BLaER1 (cell line): ENCODE data around the gene CXCL6.

Experiments used
- H3K27ac ChIP-seq: shearing (Covaris generic); formaldehyde crosslinking; 2 replicates; pipeline ENCODE4 v1.8.1; 2022
- H3K27me3 ChIP-seq: shearing (Covaris generic); formaldehyde crosslinking; 2 replicates; pipeline ENCODE4 v1.8.1; 2022
- H3K36me3 ChIP-seq: shearing (Covaris generic); formaldehyde crosslinking; 2 replicates; pipeline ENCODE4 v1.8.1; 2022
- H3K4me1 ChIP-seq: shearing (Covaris generic); formaldehyde crosslinking; 2 replicates; pipeline ENCODE4 v1.8.1; 2022
- H3K4me2 ChIP-seq: shearing (Covaris generic); formaldehyde crosslinking; 2 replicates; pipeline ENCODE4 v1.8.1; 2022
- H3K4me3 ChIP-seq: shearing (Covaris generic); formaldehyde crosslinking; 2 replicates; pipeline ENCODE4 v1.8.1; 2022
- H3K9ac ChIP-seq: shearing (Covaris generic); formaldehyde crosslinking; 2 replicates; pipeline ENCODE4 v1.8.1; 2022
- H3K9me3 ChIP-seq: shearing (Covaris generic); formaldehyde crosslinking; 2 replicates; pipeline ENCODE4 v1.8.1; 2022
- H4K20me1 ChIP-seq: shearing (Covaris generic); formaldehyde crosslinking; 2 replicates; pipeline ENCODE4 v1.8.1; 2022
- Cebpa-rat ChIP-seq: shearing (Covaris generic); IDR thresholded peaks from 2 replicates; pipeline ENCODE4 v1.8.1; 2022

The CXCL6 gene

GRCh38 chr4:73852771-73853170 is 16.3 kb downstream of the CXCL6 start:
- Histone ChIP-seq H3K9ac (no peak overlapping the region), H3K27ac (no peak overlapping the region), H3K36me3 (no peaks in the 10 kb centered on the region), H4K20me1 (no peaks in the 10 kb centered on the region), H3K4me1 (no peaks in the 10 kb centered on the region), H3K27me3 (no peaks in the 10 kb centered on the region), H3K4me3 (no peak overlapping the region), H3K9me3 (no peaks in the 10 kb centered on the region), H3K4me2 (no peak overlapping the region)
- no peak for TF ChIP-seq Cebpa-rat

DNA sequence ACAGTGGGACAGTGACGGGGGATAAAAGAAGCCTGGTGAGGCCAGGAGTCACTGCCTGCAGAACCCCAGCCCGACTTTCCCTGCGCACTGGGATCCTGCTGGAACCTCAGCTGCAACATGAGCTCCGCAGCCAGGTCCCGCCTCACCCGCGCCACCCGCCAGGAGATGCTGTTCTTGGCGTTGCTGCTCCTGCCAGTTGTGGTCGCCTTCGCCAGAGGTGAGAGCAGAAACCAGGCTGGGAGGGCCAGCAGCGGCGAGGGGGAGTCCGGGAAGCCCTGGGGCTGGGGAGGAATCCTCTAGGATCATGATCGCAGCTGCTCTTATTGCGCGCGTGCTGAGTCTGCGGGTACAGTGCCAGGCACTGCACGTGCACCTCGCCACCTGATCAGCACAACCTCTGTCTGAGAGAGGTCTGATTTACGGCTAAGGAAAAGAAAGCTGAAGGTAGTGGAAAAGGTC is 16.8 kb downstream of the CXCL6 start, which contains the start of gene PF4V1:
Gene PF4V1, plus strand, starts transcription at position 51 of the 459 bp plus-strand sequence. Its CDS starts 67 bp downstream, at position 118.
- H3K4me3 ChIP-seq, result no peak within 1 kb of the TSS
- H3K27me3 ChIP-seq, result no peaks in the 10 kb centered on the region
- H3K4me1 ChIP-seq, result no peaks in the 10 kb centered on the region
- no peak within 1 kb of the TSS for H3K27ac ChIP-seq
- no peaks in the 10 kb centered on the region for H4K20me1 ChIP-seq
- no peak within 1 kb of the TSS for H3K9ac ChIP-seq
- H3K9me3 ChIP-seq, result no peaks in the 10 kb centered on the region
- no peak for TF ChIP-seq Cebpa-rat
- H3K36me3 ChIP-seq, result no peaks in the 10 kb centered on the region
- no peak within 1 kb of the TSS for H3K4me2 ChIP-seq

DNA sequence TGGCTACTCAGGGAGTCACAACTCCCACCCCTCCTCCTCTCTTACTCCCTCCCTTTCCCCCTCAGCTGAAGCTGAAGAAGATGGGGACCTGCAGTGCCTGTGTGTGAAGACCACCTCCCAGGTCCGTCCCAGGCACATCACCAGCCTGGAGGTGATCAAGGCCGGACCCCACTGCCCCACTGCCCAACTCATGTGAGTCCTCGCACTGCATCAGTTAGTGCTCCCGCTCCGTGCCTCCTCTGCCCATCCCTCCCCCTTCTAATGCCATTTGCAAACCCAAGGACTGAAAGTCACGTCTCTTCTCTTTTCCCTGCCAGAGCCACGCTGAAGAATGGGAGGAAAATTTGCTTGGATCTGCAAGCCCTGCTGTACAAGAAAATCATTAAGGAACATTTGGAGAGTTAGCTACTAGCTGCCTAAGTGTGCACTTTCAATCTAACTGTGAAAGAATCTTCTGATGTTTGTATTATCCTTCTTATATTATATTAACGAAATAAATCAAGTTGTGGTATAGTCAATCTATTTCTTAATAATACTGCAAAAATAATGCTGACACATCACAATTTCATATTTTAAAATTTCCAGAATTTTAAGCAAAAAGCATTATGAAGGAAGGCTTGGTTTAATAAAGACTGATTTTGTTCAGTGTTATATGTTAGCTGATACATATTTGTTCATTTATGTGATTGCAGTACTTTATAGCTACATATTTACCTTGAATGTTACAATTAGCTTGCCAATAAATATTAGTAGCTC is 17.4 kb downstream of the CXCL6 start:
- Histone ChIP-seq H3K36me3 (no peaks in the 10 kb centered on the region), H3K4me1 (no peaks in the 10 kb centered on the region), H3K4me2 (no peak overlapping the region), H3K27ac (no peak overlapping the region), H4K20me1 (no peaks in the 10 kb centered on the region), H3K9me3 (no peaks in the 10 kb centered on the region), H3K4me3 (no peak overlapping the region), H3K9ac (no peak overlapping the region), H3K27me3 (no peaks in the 10 kb centered on the region)
- no peak for TF ChIP-seq Cebpa-rat

DNA sequence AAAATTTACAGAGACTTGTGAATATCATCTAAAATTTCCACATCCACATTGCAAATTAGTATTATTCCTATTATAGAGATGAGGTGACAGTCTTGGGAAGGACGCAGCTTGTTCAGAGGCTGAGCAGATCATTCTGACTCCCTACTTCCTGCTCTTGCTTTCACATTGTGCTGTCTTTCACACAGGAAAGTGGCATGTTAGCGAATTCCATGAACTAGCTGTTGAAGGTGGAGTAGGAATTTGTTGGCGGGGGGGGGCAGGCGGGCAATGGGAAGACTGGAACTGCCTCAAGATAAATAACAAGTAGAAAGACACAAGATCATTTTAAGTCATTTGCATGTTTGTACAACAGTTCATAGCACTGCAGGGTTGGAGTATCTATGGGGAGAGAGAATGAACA is 18.9 kb downstream of the CXCL6 start:
- Histone ChIP-seq H3K9me3 (no peaks in the 10 kb centered on the region), H3K27me3 (no peaks in the 10 kb centered on the region), H3K4me2 (no peak overlapping the region), H3K4me1 (no peaks in the 10 kb centered on the region), H3K27ac (no peak overlapping the region), H3K9ac (no peak overlapping the region), H4K20me1 (no peaks in the 10 kb centered on the region), H3K36me3 (no peaks in the 10 kb centered on the region), H3K4me3 (no peak overlapping the region)
- no peak for TF ChIP-seq Cebpa-rat

- H3K4me3 ChIP-seq, result no peak overlapping the region
- TF ChIP-seq Cebpa-rat, result no peak
- H3K9ac ChIP-seq, result no peak overlapping the region
- H3K4me1 ChIP-seq, result no peaks in the 10 kb centered on the region
- H4K20me1 ChIP-seq, result no peaks in the 10 kb centered on the region
- H3K27me3 ChIP-seq, result no peaks in the 10 kb centered on the region
- H3K4me2 ChIP-seq, result no peak overlapping the region
- no peaks in the 10 kb centered on the region for H3K9me3 ChIP-seq
- no peak overlapping the region for H3K27ac ChIP-seq
- no peaks in the 10 kb centered on the region for H3K36me3 ChIP-seq
Measured at GRCh38 chr4:73856518-73856917, 20.0 kb downstream of the CXCL6 start.

DNA sequence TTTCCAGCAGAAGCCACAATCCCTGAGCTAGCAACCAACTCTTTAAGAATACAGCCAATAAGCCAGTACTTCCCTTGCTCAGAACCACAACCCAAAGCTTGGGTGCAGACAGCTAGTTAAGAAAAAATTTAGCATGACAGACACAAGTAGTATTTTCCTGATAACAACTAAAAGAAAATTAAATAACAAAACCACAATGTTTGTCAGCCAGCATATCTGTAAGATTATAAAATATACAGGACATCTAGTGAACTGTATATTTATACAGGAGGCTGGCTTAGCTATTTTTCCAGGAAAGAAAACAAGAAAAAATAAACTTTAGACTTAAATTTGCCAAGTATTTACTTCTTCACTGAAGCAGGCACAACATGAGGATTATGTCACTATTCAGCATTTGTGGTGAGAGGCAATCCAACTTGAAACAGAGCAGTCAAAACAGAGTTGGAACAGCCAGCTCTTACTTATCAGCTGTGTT is 23.2 kb downstream of the CXCL6 start:
- Histone ChIP-seq H3K9me3 (no peaks in the 10 kb centered on the region), H3K27ac (no peak overlapping the region), H3K27me3 (no peaks in the 10 kb centered on the region), H3K36me3 (no peaks in the 10 kb centered on the region), H3K4me3 (no peak overlapping the region), H3K9ac (no peak overlapping the region), H3K4me1 (no peaks in the 10 kb centered on the region), H4K20me1 (no peaks in the 10 kb centered on the region), H3K4me2 (no peak overlapping the region)
- TF ChIP-seq Cebpa-rat, result no peak

GRCh38 chr4:73860181-73860580 is 23.7 kb downstream of the CXCL6 start:
- H3K36me3 ChIP-seq, result no peaks in the 10 kb centered on the region
- no peaks in the 10 kb centered on the region for H4K20me1 ChIP-seq
- H3K27me3 ChIP-seq, result no peaks in the 10 kb centered on the region
- no peak overlapping the region for H3K27ac ChIP-seq
- H3K9ac ChIP-seq, result no peak overlapping the region
- H3K4me3 ChIP-seq, result no peak overlapping the region
- H3K9me3 ChIP-seq, result no peaks in the 10 kb centered on the region
- no peak for TF ChIP-seq Cebpa-rat
- no peaks in the 10 kb centered on the region for H3K4me1 ChIP-seq
- no peak overlapping the region for H3K4me2 ChIP-seq

DNA sequence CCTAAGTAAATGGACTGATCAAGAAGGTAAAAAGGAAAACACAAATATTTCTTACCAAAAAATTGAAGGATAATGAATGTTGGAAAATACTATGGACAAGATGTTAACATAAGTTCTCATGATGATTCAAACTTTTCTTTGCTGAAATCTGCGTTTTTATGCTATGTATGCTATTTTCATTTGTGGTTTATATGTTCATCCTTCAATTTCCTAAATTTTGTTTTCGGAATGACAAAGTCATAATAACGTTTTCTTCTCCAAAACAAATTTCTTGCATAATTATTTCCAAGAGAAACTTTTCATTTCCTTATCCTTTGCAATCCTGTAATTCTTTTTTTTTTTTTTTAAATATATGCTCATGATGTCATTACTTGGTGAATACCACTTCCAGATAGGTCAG is 24.4 kb downstream of the CXCL6 start:
- H3K4me3 ChIP-seq, result no peak overlapping the region
- H4K20me1 ChIP-seq, result no peaks in the 10 kb centered on the region
- no peak overlapping the region for H3K27ac ChIP-seq
- no peak overlapping the region for H3K4me2 ChIP-seq
- no peaks in the 10 kb centered on the region for H3K9me3 ChIP-seq
- H3K36me3 ChIP-seq, result no peaks in the 10 kb centered on the region
- no peak overlapping the region for H3K9ac ChIP-seq
- no peak for TF ChIP-seq Cebpa-rat
- H3K27me3 ChIP-seq, result no peaks in the 10 kb centered on the region
- no peaks in the 10 kb centered on the region for H3K4me1 ChIP-seq

GRCh38 chr4:73862322-73862721 is 25.8 kb downstream of the CXCL6 start:
- no peaks in the 10 kb centered on the region for H3K4me1 ChIP-seq
- H4K20me1 ChIP-seq, result no peaks in the 10 kb centered on the region
- no peak overlapping the region for H3K9ac ChIP-seq
- no peak for TF ChIP-seq Cebpa-rat
- H3K4me2 ChIP-seq, result no peak overlapping the region
- H3K27ac ChIP-seq, result no peak overlapping the region
- H3K9me3 ChIP-seq, result no peaks in the 10 kb centered on the region
- no peaks in the 10 kb centered on the region for H3K36me3 ChIP-seq
- H3K27me3 ChIP-seq, result no peaks in the 10 kb centered on the region
- H3K4me3 ChIP-seq, result no peak overlapping the region

DNA sequence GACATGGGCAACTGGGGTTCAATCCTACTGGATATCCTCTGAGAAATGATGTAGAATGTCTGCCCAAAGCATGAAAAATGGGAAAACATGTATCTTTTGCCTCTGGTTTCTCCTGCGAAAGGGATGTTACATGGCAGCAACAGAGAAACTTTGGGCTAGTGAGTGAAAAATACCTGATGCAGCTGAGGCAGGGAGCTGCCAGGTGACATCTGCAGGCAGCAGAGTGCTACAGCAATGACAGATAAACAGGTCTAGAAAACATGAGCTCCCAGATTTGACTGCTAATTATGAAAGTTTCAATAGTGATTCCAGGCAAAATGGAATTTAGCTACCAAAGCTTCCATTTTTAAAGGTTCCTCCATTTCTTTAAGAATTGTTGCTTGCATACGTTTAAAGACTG is 27.9 kb downstream of the CXCL6 start:
- Histone ChIP-seq H3K4me1 (no peaks in the 10 kb centered on the region), H3K9ac (no peak overlapping the region), H3K27ac (no peak overlapping the region), H3K4me3 (no peak overlapping the region), H3K36me3 (no peaks in the 10 kb centered on the region), H3K9me3 (peaks cover 4% of the 10 kb centered on the region), H4K20me1 (no peaks in the 10 kb centered on the region), H3K27me3 (no peaks in the 10 kb centered on the region), H3K4me2 (no peak overlapping the region)
- TF ChIP-seq Cebpa-rat, result no peak
